Astrocyte of the cerebellum (primary cell): ENCODE results near the gene CA5A.

Experiments
- DNase-seq: peaks from one replicate; pipeline ENCODE4 v3.0.0-alpha.2; 2011; ENCODE audit warnings: low read depth
- H3K4me3 ChIP-seq: 2 replicates; pipeline ENCODE4 v1.5.1; 2011; ENCODE audit warnings: mild to moderate bottlenecking, low read depth, low read length, moderate library complexity
- in situ Hi-C: cut with HindIII; loops from 2 replicates; pipeline ENCODE4 v1.10.0; 2017; ENCODE audit warnings: low sequenced_read_pairs
- TF ChIP-seq, protein P1 (sequence below): IDR thresholded peaks from 2 replicates; pipeline ENCODE4 v1.5.1; 2012; ENCODE audit warnings: low read length, low read depth, moderate library complexity, mild to moderate bottlenecking; ENCODE audit errors: missing control alignments

The CA5A gene

GRCh38 chr16:87853411-87854052 is 82.8 kb downstream of the CA5A start:
- in situ Hi-C loops: no loop called here

GRCh38 chr16:87851601-87852000 is 84.7 kb downstream of the CA5A start:
- H3K4me3 ChIP-seq: no peak overlapping the region
- no peak for DNase-seq
- in situ Hi-C loops: no loop called here
- TF ChIP-seq, protein P1, sequence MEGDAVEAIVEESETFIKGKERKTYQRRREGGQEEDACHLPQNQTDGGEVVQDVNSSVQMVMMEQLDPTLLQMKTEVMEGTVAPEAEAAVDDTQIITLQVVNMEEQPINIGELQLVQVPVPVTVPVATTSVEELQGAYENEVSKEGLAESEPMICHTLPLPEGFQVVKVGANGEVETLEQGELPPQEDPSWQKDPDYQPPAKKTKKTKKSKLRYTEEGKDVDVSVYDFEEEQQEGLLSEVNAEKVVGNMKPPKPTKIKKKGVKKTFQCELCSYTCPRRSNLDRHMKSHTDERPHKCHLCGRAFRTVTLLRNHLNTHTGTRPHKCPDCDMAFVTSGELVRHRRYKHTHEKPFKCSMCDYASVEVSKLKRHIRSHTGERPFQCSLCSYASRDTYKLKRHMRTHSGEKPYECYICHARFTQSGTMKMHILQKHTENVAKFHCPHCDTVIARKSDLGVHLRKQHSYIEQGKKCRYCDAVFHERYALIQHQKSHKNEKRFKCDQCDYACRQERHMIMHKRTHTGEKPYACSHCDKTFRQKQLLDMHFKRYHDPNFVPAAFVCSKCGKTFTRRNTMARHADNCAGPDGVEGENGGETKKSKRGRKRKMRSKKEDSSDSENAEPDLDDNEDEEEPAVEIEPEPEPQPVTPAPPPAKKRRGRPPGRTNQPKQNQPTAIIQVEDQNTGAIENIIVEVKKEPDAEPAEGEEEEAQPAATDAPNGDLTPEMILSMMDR: no peak

More at GRCh38 chr16:87853411-87854052, 82.8 kb downstream of the CA5A start:
- TF ChIP-seq, protein P1: no peak
- DNase-seq: no peak
- H3K4me3 ChIP-seq: peak overlapping the region; percentile 30

DNA sequence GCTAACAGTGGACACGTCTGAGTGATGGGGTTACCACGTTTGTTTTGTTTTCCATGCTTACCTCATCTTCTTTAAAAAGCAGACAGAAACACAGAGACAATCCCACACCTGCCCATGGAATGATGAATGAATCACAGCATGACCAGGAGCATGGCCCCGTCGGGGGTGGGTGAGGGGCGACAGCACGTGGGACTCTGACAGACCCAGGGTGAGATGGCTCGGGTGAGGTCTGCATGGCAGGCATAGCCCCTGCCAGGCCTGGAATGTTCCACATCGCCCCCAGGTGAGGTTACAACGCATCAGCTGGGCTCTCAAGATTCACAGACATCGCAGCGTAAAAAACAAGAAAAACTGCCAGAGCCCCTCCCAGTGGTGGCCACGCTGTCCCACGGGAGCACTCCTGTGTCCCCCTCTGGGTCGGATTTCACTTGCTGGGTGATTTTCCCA is 85.2 kb downstream of the CA5A start:
- H3K4me3 ChIP-seq: no peak overlapping the region
- DNase-seq: no peak
- in situ Hi-C loops: no loop called here
- TF ChIP-seq, protein P1: no peak

DNA sequence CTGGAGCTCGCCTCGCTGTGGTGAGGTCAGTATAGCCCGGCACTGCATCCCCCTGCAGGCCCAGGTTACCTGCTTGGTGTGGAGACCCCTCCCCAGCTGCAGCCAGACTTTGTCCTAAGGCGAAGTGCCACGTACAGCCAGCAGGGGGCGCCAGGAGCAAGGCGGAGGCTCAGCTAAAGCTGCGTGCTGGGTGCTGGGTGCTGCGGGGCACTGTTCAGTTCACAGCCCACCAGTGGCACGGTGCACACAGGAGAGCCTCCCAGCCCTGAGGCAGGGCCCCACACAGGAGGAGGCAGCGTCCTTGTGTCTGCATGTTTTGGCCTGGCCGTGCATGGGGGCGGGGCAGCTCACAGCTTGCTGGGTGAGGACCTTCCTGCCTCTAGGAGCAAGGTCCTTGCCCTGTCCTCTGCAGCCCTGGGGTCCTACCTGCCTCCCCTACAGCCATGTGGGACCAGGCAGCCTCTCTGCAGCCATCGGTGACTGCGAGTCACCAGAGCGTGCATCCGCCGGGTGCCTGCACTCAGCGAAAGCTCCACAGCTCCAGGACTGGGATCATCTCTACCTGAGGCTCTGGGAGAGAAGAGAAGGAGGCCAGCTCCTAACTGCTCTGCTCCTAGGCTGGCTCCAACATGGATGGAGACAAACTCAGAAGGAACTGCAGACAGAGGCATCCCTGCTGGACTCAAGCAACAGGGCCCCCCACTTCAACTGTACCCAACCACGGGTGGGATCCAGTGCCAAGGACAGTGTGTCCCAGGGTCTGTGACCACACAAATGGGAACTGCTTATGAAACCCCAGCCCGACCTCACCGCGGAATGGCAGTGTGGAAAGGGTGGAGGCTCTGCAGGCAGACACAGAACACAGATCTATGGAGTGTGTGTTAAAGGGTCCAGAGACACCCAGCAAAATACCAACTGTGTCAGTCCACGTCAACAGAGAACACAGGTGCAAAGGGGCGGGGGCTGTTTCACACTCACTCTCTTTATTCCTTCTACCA is 86.0 kb downstream of the CA5A start:
- in situ Hi-C loops: no loop called here
- TF ChIP-seq, protein P1: peak; percentile 95
- no peak overlapping the region for H3K4me3 ChIP-seq
- no peak for DNase-seq

- H3K4me3 ChIP-seq: no peak overlapping the region
- no peak for DNase-seq
- in situ Hi-C loops: no loop called here
- TF ChIP-seq, protein P1: no peak
Measured at GRCh38 chr16:87849419-87850008, 86.8 kb downstream of the CA5A start.

GRCh38 chr16:87848676-87849345 is 87.5 kb downstream of the CA5A start:
- H3K4me3 ChIP-seq: no peak overlapping the region
- DNase-seq: no peak
- TF ChIP-seq, protein P1: no peak
- in situ Hi-C loops: no loop called here
